GM23338 (cell line): ENCODE measurements around the gene CNTNAP5. TPM values are rescaled to one million over a fixed set of nuclear protein-coding genes. Genes with fewer than 3 reads are reported as not detected.

Experiments
- ATAC-seq: fragments of 200-7000 bp; cut with Tn5 transposase; 3 replicates; pipeline ENCODE4 v1.9.1; 2020
- DNase-seq: peaks from one replicate; pipeline ENCODE4 v3.0.0-alpha.2; 2015; ENCODE audit warnings: low spot score
- H2AFZ ChIP-seq: fragments of 200-600 bp; sonication (generic); 2 replicates; pipeline ENCODE4 v1.8.0; 2016; ENCODE audit warnings: antibody characterized with exemption, mild to moderate bottlenecking, moderate library complexity
- H3F3A ChIP-seq: fragments of 200-600 bp; sonication (generic); replicated peaks from 2 replicates; pipeline ENCODE4 v1.8.0; 2017; ENCODE audit warnings: antibody characterized with exemption, mixed run types, low read depth
- H3K27ac ChIP-seq: fragments of 200-600 bp; sonication (generic); 2 replicates; pipeline ENCODE4 v1.6.1; 2016; ENCODE audit warnings: low read depth
- H3K27me3 ChIP-seq: fragments of 200-600 bp; sonication (generic); 2 replicates; pipeline ENCODE4 v1.8.0; 2016; ENCODE audit warnings: mild to moderate bottlenecking, mixed run types, moderate library complexity; ENCODE audit not compliant: insufficient read depth
- H3K36me3 ChIP-seq: fragments of 200-600 bp; sonication (generic); 2 replicates; pipeline ENCODE4 v1.8.0; 2016; ENCODE audit warnings: mild to moderate bottlenecking; ENCODE audit not compliant: insufficient read depth
- H3K4me1 ChIP-seq: fragments of 200-600 bp; sonication (generic); 2 replicates; pipeline ENCODE4 v1.8.0; 2016; ENCODE audit warnings: mild to moderate bottlenecking, moderate library complexity; ENCODE audit not compliant: insufficient read depth
- H3K4me2 ChIP-seq: fragments of 200-600 bp; sonication (generic); 2 replicates; pipeline ENCODE4 v1.7.1; 2017; ENCODE audit warnings: mixed run types
- H3K4me3 ChIP-seq: fragments of 200-600 bp; sonication (generic); 2 replicates; pipeline ENCODE4 v1.6.1; 2016; ENCODE audit warnings: mixed run types
- H3K79me2 ChIP-seq: fragments of 200-600 bp; sonication (generic); replicated peaks from 2 replicates; pipeline ENCODE4 v1.8.0; 2017; ENCODE audit warnings: mild to moderate bottlenecking; ENCODE audit not compliant: insufficient read depth
- H3K9me2 ChIP-seq: fragments of 200-600 bp; sonication (generic); 2 replicates; pipeline ENCODE4 v1.8.0; 2017; ENCODE audit not compliant: insufficient read depth
- H4K20me1 ChIP-seq: fragments of 200-600 bp; sonication (generic); replicated peaks from 2 replicates; pipeline ENCODE4 v1.8.0; 2017; ENCODE audit warnings: mild to moderate bottlenecking; ENCODE audit not compliant: insufficient read depth
- H3K27ac Mint-ChIP-seq: 2 replicates; pipeline ENCODE4 v1.8.0; 2020; ENCODE audit warnings: inconsistent platforms, mild to moderate bottlenecking, moderate library complexity, mixed read lengths
- H3K27me3 Mint-ChIP-seq: 3 replicates; pipeline ENCODE4 v1.8.0; 2022; ENCODE audit warnings: low read depth, mild to moderate bottlenecking, moderate library complexity, mixed read lengths, inconsistent platforms; ENCODE audit not compliant: insufficient read depth, poor library complexity
- H3K36me3 Mint-ChIP-seq: 3 replicates; pipeline ENCODE4 v1.8.0; 2021; ENCODE audit warnings: low read depth, mild to moderate bottlenecking, inconsistent platforms, moderate library complexity, mixed read lengths
- H3K4me1 Mint-ChIP-seq: 3 replicates; pipeline ENCODE4 v1.8.0; 2020; ENCODE audit warnings: mild to moderate bottlenecking, inconsistent platforms, mixed read lengths
- H3K4me3 Mint-ChIP-seq: 3 replicates; pipeline ENCODE4 v1.8.0; 2021; ENCODE audit warnings: moderate library complexity, mild to moderate bottlenecking, inconsistent platforms, mixed read lengths
- H3K9me3 Mint-ChIP-seq: 3 replicates; pipeline ENCODE4 v1.8.0; 2020; ENCODE audit warnings: moderate library complexity, mild to moderate bottlenecking, inconsistent platforms, mixed read lengths
- CREB1 ChIP-seq: fragments of 250-450 bp; sonication (Bioruptor Pico); IDR thresholded peaks from 2 replicates; pipeline ENCODE4 v1.5.0; 2020; ENCODE audit warnings: low read depth, mild to moderate bottlenecking, moderate library complexity
- CTCF ChIP-seq, 2 experiments: fragments of 200-600 bp in 1 of 2; sonication (generic) in 1 of 2; conservative IDR thresholded peaks; 2 replicates each; pipeline versions ENCODE4 v1.5.1 to v1.6.1; 2016 to 2017; ENCODE audit warnings: antibody characterized with exemption in 2 of 2, low read depth in 2 of 2, mild to moderate bottlenecking in 2 of 2, moderate library complexity in 1 of 2
- ETS1 ChIP-seq: IDR thresholded peaks from 2 replicates; pipeline ENCODE4 v1.6.1; 2016; ENCODE audit warnings: antibody characterized with exemption
- NANOG ChIP-seq: IDR thresholded peaks from 2 replicates; pipeline ENCODE4 v1.6.1; 2016; ENCODE audit warnings: antibody characterized with exemption, borderline replicate concordance
- POLR2AphosphoS5 ChIP-seq: IDR thresholded peaks from 2 replicates; pipeline ENCODE4 v1.6.1; 2016; ENCODE audit warnings: antibody characterized with exemption, low read depth
- ZNF114 ChIP-seq: fragments of 250-450 bp; sonication (Bioruptor Pico); IDR thresholded peaks from 2 replicates; pipeline ENCODE4 v1.5.0; 2020; ENCODE audit warnings: mild to moderate bottlenecking, moderate library complexity
- ZNF331 ChIP-seq: fragments of 250-450 bp; sonication (Bioruptor Pico); IDR thresholded peaks from 2 replicates; pipeline ENCODE4 v1.5.0; 2020; ENCODE audit warnings: low read depth, mild to moderate bottlenecking, moderate library complexity
- ZNF462 ChIP-seq: fragments of 250-450 bp; sonication (Bioruptor Pico); IDR thresholded peaks from 2 replicates; pipeline ENCODE4 v1.5.0; 2020; ENCODE audit warnings: mild to moderate bottlenecking, moderate library complexity
- polyA plus RNA-seq: library from polyadenylated mRNA; unstranded; fragments of >200 nt; fragmentation: Nextera tagmentation; extraction: Ambion mirVana; gene quantifications from 2 replicates; pipeline ENCODE4 v1.2.1, GENCODE V29; 2016
- total RNA-seq: library from RNA; depleted of rRNA; stranded (reverse); fragments of >200 nt; shearing (Covaris generic); gene quantifications from 2 replicates; pipeline ENCODE4 v1.2.3, GENCODE V29; 2014
- TF ChIP-seq, protein P1 (sequence below): IDR thresholded peaks from one replicate; pipeline ENCODE4 v1.6.1; 2018; ENCODE audit warnings: antibody characterized with exemption; ENCODE audit not compliant: unreplicated experiment

Gene CNTNAP5
- total and polyA plus RNA-seq, 2 experiments from 2014 or later, result 0.49 to 0.50 TPM

GRCh38 chr2:124933883-124934282 is 908.8 kb downstream of the CNTNAP5 start (continued):
- TF ChIP-seq ZNF462 (CRISPR knock-in tag) (no peak), ETS1 (no peak), ZNF114 (no peak), NANOG (no peak), CTCF (conservative IDR thresholded peaks at IDR 0.05; ENCODE audit: low read depth in 2 of 2) (no peak), CREB1 (no peak)

DNA sequence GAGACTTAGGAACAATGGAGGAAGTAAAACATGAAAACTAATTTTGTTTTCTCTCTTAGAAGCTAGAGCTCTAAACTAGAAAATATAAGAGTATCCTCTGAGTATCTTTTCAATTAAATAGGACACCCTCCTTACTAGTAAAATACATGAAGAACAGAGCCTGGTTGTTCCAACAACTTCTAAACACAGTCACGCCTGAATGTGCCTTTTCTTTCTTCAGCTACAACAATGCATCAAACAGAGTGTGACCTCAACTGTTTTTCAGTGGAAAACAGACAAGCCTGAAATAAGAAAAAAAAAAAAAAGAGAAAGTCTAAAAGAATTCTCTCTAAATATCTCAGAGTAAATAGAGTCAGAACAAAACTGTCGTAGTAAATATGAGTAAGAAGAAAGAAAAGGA is 928.8 kb downstream of the CNTNAP5 start:
- Histone ChIP-seq H3K4me1 (no peaks in the 10 kb centered on the region), H3K79me2 (no peaks in the 10 kb centered on the region), H3K4me3 (no peak overlapping the region), H3K4me2 (no peak overlapping the region), H3F3A (no peaks in the 10 kb centered on the region), H3K9me2 (no peaks in the 10 kb centered on the region), H3K27ac (no peak overlapping the region), H3K27me3 (no peaks in the 10 kb centered on the region), H4K20me1 (no peaks in the 10 kb centered on the region), H2AFZ (no peak overlapping the region), H3K36me3 (no peaks in the 10 kb centered on the region)
- Mint-ChIP-seq H3K27me3 (peaks cover 1% of the 10 kb centered on the region), H3K27ac (no peak overlapping the region; the same call in 1 of the 2 replicates), H3K4me1 (peaks cover 2% of the 10 kb centered on the region; the same call in 2 of the 3 replicates), H3K9me3 (no peaks in the 10 kb centered on the region), H3K4me3 (no peak overlapping the region), H3K36me3 (no peaks in the 10 kb centered on the region)
- DNase-seq (no peak), ATAC-seq (no peak)
- TF ChIP-seq ZNF331 (CRISPR knock-in tag) (no peak), ETS1 (no peak), POLR2AphosphoS5 (no peak)
- TF ChIP-seq, protein P1, sequence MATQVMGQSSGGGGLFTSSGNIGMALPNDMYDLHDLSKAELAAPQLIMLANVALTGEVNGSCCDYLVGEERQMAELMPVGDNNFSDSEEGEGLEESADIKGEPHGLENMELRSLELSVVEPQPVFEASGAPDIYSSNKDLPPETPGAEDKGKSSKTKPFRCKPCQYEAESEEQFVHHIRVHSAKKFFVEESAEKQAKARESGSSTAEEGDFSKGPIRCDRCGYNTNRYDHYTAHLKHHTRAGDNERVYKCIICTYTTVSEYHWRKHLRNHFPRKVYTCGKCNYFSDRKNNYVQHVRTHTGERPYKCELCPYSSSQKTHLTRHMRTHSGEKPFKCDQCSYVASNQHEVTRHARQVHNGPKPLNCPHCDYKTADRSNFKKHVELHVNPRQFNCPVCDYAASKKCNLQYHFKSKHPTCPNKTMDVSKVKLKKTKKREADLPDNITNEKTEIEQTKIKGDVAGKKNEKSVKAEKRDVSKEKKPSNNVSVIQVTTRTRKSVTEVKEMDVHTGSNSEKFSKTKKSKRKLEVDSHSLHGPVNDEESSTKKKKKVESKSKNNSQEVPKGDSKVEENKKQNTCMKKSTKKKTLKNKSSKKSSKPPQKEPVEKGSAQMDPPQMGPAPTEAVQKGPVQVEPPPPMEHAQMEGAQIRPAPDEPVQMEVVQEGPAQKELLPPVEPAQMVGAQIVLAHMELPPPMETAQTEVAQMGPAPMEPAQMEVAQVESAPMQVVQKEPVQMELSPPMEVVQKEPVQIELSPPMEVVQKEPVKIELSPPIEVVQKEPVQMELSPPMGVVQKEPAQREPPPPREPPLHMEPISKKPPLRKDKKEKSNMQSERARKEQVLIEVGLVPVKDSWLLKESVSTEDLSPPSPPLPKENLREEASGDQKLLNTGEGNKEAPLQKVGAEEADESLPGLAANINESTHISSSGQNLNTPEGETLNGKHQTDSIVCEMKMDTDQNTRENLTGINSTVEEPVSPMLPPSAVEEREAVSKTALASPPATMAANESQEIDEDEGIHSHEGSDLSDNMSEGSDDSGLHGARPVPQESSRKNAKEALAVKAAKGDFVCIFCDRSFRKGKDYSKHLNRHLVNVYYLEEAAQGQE, result no peak
